Measurements from ENCODE around the gene EDA2R.

EDA2R gene

DNA sequence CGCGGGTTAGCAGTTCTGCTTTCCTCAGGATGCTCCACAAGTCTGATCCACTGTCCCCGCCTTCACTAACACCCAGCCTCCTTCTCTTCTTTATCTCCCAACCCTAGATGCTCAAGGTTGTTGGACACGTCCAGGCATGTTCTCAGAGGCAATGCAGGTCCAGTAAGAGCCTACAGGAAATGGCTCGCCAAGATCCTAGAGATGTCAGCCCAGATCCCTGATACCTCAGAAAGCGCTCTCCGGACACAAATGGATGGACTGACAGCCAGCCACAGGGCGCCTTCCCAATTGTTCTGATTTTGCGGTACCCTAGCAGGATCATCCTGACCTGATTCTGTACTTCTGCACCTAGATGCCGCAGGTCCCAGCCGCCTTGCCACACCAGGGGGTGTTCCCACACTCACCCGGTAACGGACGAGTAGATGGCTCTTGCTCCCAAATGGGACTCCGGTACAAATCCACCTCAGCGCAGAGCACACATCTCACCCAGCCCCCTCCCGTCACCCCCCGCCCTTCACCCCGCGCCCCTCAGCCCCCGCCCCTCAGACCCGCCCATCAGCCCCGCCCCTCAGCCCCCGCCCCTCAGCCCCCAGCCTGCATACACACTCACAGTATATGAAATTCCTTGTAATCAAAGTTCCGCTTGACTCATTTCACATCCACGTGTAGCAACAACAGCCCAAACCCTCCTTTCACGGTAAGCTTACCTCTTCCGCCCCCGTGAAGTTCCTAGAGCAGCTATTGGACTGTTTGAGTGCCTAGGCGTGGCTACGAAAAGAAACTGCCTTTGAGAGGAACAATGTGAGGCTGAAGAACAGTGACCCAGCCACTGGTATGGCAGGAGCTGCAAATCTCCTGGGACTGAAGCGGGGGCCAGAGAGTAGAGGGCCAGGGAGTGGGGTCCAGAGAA, at the start of gene EDA2R:
Gene EDA2R (minus strand): TSS at position 488 of the 910 bp plus-strand sequence. CDS start 23,058 bp downstream, outside the sequence.
- DNase-seq (ENCODE audit: low read depth), result peak; percentile 85

- DNase-seq (ENCODE audit: low read depth), result peak; percentile 27
These were observed 45.3 kb upstream of the EDA2R start for GRCh38 chrX:66684196-66684595.

DNA sequence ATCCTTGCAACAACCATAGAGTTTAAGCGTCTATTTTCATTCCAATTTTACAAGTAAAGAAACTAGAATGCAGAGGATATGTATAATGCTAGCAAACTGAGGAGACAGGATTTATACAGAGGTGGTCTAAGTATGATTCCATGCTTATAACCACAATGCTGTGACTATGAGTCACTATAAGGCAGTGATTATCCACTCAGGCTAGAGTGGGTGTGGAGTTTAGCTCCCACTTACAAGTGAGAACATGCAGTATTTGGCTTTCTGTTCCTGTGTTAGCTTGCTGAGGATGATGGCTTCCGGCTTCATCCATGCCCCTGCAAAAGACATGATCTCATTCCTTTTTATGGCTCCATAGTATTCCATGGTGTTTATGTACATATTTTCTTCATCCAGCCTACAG, 41.6 kb upstream of the EDA2R start:
- peak; percentile 44 for DNase-seq (ENCODE audit: low read depth)

GRCh38 chrX:66677430-66677829, 38.6 kb upstream of the EDA2R start:
- DNase-seq (ENCODE audit: low read depth), result peak; percentile 24

DNA sequence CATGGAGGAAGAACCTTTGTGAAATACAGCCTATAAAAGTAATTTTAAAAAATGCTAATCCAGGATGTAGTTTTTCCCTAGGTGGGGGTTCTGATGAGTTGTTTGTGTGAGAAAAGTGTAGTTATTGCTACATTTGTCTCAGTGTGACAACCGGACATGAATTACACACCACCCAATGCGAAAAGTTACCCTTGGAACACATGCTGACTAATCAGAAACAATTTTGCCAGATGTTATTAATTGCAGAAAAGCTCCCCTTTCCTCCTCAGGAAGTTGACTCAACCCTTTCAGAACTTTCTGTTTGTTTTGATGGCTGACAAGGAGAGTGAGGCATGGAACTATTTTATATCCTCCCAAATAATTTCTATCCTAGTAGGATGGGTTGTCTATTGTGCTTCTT, 38.1 kb upstream of the EDA2R start:
- peak; percentile 88 for DNase-seq (ENCODE audit: low read depth)

- DNase-seq (ENCODE audit: low read depth), result peak; percentile 68
These were observed 37.5 kb upstream of the EDA2R start for GRCh38 chrX:66676413-66676812.

DNA sequence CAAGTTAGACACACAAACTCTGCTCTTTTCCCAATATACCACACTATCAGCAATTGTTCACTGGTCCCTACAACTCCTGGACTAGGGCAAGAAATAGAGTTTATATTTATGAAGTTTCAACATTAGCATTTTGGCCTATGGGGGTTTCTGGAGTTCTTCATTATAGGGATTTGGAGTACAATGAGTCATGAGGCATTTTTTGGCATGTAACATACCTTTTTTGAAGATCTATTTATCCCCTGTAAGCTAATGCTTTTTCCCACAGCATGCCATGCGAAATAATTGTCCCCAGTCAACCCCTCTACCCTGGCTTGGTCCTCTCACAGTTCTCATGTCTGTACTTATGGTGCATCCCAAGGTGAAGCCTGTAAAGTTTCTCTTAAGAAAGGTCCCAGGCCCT, 36.7 kb upstream of the EDA2R start:
- DNase-seq (ENCODE audit: low read depth), result peak; percentile 5

DNA sequence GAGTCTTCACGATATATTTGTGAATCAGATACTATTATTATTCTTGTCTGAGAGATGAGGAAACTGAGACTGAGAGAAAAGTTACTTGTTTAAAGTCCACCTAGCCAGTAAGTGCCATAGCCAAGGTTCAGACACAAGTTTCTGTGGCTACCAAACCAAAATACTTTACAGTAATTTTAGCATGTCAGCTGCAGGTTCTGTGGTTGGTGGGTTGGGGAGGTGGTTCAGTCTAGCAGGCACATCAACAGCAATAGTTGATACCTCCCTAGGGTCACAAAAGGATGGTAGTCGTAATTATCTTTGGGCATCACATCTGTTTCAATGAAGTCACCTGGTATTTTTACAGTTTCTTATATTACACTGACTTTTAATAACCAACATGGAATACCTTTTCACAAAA, 35.6 kb upstream of the EDA2R start:
- DNase-seq (ENCODE audit: low read depth), result no peak

DNA sequence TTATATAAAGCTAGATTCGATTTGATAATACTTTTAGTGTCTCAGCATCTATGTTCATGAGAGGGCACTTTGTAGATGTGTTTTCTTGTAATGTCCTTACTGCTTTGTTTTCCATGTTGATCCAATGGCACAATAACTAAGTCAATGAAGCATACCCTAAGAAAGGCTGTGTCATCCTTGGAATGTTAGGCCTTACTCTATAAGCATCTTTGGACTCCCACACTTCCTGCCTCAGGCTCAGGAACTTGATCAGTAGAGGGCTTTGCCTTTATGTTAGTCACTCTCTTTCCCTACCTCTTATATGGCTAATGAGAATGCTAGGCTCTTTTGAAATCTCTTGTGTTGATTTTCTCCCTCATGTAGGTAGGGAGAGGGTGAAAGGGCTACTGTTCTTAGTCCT, 33.2 kb upstream of the EDA2R start:
- DNase-seq (ENCODE audit: low read depth), result peak; percentile 66

- DNase-seq (ENCODE audit: low read depth), result peak; percentile 5
These were observed 15.5 kb upstream of the EDA2R start for GRCh38 chrX:66654411-66654810.

GRCh38 chrX:66635360-66635759, 3.5 kb downstream of the EDA2R start:
- DNase-seq (ENCODE audit: low read depth), result peak; percentile 89

DNA sequence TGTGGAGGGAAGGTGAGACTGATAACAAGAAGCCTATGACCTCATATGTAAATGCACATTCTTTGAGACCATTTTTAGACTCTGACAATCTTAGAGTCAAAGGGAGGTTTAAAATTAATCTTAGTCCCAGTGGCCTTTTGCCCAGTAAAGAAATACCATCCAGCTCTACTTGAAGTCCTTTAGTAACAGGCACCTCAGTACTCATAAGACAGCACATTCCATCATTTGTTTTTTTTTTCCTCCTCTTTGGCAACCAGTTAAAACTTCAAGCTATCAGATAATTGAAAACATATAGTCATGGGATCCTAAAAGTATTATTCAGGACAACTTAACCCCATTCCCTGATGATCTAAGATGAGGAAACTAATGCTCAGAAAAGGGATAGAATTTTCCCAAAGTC, 4.6 kb downstream of the EDA2R start:
- peak; percentile 68 for DNase-seq (ENCODE audit: low read depth)

DNA sequence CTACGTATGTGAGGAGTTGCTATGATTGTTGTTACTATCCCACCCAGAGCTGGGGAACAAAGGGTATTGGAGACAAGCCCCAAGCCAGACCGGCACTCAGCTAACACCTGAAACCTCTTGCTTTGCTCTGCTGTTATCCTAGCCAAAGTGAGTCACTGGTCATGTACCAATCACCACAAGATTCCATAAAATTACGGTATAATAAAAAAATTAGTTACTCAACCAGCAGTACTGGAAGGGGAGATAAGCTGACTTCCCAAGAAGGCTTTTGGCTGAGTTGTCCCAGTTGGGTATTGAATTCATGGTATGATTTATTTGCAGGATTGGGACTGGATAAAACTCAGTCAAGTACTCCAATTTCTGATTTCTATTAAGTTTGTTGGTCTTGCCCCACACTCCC, 5.3 kb downstream of the EDA2R start:
- peak; percentile 72 for DNase-seq (ENCODE audit: low read depth)

GRCh38 chrX:66632981-66633380, 5.9 kb downstream of the EDA2R start:
- peak; percentile 45 for DNase-seq (ENCODE audit: low read depth)

DNA sequence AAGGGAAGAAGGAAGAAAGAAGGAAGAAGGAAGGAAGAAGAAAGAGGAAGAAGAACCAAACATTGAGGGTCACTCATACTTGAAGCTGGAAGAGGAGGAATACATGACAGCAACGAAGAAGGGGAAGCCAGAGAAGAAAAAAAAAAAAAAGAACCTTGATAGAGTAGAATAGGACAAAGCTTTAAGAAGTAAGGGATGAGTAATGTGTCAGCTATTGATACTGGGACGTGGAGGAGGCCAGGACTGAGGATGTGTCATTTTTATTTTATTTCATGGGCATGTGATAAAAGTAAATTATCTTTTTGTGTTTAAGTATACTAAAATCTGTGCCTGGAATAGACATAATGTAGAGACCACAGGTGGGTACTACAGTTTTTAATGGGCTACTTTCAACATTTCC, 6.4 kb downstream of the EDA2R start:
- DNase-seq (ENCODE audit: low read depth), result peak; percentile 69

DNA sequence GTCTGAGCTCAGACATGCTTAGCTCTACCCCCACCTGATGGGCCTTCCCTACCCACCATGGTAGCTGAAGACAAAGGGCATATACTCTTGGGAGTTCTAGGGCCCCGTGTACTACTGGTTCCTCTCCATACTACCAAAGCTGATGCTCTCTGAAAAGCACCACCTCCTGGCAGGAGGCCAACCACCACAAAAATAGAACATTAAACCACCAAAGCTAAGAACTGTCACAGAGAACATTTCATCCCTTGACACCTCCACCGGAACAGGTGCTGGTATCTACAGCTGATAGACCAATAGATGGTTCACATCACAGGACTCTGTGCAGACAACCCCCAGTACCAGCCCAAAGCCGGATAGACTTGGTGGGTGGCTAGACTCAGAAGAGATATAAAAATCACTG, 13.4 kb downstream of the EDA2R start:
- no peak for DNase-seq (ENCODE audit: low read depth)

DNA sequence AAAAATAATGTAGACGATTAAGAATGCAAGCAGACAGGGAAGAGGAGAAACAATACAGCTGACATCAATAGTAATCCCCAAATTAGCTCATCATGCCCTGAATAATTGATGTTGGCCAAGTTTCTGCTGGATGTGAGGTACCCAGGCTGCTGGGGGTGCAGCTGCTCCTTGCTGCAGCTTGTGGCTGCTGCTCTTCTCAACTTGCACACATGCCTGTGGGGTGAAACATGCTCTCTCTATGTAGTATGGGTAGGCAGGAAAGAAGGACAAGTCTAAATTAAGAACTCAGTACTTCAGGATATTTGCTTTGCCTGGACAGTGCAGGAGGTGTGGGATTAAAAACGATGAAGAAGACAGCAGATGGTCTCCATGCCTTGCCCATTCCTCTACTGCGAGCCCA, 16.7 kb downstream of the EDA2R start:
- DNase-seq (ENCODE audit: low read depth), result peak; percentile 62

DNA sequence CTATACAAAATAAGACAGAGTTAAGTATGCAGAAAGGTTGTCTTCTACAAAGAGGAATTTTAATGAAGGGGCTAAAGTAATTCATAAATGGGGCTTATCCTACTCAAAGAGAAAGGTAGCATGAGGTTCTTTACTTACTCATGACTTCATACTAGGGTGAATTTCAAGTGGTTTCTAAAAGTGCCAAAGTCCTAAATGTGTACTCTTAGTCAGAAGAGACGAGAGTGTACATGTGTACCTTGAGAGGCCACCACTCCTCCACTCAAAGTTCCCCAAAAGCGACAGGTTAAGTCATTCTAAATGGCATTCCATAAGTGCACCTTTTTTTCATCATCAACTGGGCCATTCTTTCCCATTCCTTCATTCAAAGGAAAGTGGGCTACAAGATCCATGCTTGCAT, 21.9 kb downstream of the EDA2R start:
- no peak for DNase-seq (ENCODE audit: low read depth)

DNA sequence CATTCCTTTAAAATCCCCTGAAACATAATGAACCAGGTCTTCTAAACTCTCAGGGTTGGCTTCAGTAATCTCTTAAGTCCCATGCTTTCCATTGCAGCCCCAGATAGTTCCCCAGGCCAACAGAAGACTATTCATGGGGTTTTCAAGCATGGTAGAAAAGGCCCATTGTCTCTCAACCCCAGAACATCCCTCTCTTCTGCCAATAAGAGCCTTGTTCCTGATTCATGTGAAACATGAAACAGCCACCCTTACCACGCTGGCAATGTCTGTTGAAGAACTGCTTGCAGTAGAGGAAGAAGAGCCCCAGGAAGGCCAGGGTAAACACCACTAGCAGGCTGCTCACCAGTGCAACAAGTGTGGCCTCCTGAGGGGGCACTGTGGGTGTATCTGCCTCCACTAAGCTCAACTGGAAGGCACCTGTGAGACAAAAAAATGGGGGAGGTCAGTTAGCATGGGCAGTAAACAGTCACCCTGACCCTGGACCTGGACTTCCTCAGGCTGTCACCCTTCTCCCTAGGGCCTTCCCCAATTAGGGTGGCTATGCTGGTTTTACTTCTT, 36.4 kb downstream of the EDA2R start:
- DNase-seq (ENCODE audit: low read depth), result no peak

- no peak for DNase-seq (ENCODE audit: low read depth)
These were observed 37.4 kb downstream of the EDA2R start for GRCh38 chrX:66601522-66601921.

DNA sequence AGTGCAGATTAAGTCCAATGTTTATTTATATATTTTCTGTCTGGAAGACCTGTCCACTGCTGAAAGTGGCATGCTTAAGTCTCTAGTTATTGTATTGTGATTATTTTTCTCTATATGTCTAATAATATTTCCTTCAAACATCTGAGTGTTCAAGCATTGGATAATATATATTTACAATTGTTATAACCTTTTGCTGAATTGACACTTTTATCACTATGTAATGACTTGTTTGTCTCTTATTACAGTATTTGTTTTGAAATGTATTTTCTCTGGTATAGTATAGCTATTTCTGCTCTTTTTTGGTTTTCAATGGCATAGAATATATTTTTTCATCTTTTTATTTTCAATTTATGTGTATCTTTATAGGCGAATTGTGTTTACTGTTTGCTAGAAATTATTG, 59.7 kb downstream of the EDA2R start:
- DNase-seq (ENCODE audit: low read depth), result no peak

DNA sequence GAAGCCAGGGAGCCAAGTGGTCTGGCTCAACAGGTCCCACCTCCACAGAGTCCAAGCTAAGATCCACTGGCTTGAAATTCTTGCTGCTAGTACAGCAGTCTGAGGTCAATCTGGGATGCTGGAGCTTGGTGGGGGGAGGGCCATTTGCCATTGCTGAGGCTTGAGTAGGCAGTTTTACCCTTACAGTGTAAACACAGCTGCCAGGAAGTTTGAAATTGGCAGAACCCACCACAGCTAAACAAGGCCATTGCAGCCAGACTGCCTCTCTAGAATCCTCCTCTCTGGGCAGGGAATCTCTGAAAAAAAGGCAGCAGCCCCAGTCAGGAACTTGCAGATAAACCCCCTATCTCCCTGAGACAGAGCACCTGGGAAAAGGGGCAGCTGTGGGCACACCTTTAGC, 84.9 kb downstream of the EDA2R start:
- DNase-seq (ENCODE audit: low read depth), result no peak

- DNase-seq (ENCODE audit: low read depth), result no peak
These were observed 91.0 kb downstream of the EDA2R start for GRCh38 chrX:66547847-66548369.
